Activated CD4-positive, alpha-beta T cell treated with anti-CD3 and anti-CD28 coated beads for 24 hours (primary cell): ENCODE measurements around the gene SLC24A1.
"Not testable (repeated sequence)": the region's sequence is repeated elsewhere in the genome, so short reads cannot be mapped to it uniquely, and the experiment has no call there.

Experiments
- DNase-seq, 2 donors: peaks; one replicate each; pipeline ENCODE4 v3.0.0-alpha.2; 2020; ENCODE audit warnings: low read depth in 2 of 2

Gene SLC24A1

DNA sequence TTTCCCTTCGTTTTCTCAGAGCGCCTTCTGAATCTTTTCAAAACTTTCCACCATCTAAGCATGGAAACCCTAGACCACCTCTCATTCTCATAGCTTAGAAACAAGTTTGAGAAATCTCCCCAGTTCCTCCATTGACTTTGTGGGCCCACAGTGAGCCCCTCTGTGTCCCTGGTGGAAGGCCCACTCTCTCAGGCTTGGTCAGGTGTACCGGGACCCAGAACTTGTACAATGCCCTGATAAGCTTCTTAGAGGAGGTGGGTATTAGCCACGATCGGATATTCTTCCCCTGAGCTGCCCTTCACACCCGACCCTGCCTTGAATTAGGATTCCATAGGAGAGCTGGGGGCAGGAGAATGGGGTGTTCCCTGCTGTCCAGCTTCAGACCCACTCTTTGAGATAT, at the start of gene SLC24A1:
TSS of gene SLC24A1 (plus strand) at position 301 of the 400 bp plus-strand sequence. CDS start 2,143 bp downstream, outside the sequence.
- DNase-seq, result no peak

DNA sequence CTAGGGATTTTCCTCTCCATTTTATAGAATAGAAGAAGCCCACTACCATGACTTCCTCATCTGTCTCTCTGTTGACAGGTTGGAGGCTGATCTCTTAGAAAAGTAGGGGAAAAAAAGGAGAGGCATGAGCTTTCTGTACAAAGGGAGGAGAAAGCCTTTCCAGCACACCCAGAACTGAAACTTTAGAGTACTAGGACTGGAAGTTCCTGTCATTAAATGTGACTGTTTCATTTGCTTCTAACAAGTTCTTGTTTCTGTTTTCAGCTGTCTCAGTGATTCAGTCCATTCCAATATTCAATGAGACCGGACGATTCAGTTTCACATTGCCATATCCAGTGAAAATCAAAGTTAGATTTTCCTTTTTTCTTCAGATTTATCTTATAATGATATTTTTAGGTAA, 49.8 kb upstream of the SLC24A1 start:
- DNase-seq, result no peak

DNA sequence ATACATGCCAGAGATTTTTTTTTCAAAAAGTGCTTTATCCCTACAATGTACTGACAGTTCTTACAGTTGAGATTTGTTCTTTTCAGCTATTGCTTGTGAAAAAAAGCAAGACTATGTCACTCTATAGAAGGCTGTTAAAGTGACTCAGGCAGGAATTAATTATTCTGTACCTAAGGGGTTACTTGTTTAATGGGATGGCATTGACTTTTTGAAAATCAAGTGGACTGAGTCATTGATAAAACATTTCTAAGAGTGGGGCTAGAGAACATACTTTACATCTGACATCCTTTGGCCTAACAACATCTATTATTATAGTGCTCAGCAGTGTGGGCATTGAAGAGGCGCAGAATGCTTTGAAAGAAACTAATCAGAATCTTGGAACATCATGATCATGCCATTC, 45.1 kb upstream of the SLC24A1 start:
- DNase-seq, result no peak

DNA sequence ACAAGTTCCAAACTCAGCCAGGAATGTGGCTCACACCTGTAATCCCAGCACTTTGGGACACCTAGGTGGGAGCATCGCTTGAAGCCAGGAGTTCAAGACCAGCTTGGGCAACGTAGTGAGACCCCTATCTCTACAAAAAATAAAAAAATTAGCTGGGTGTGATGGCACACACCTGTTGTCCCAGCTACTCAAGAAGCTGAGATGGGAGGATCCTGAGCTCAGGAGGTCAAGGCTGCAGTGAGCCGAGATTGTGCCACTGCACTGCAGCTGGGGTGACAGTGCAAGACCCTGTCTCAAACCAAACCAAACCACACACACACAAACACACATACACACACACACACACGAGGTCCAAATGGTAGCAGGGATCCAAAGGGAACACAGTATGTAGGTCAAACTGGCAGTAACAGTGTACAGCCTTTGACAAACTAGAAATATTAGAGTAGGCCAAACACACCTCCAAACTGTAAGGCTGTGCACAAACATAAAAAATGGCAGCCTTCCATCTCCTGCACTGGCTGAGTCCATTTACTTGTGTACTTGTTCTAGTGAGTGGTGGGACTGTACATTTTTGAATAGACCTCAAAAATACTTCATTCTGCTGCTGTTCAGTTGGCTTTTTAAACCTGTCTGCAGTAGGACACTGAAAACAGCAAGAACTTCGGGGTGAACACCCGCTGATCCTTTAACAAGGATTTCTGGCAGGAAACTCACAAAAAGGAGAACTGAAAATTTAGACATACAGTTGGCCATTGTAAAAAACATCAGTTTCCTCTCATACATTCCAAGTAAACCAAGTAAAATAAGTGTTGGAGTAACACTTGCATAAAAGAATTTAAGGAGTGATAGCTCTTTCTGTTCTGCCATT, 44.4 kb upstream of the SLC24A1 start:
- DNase-seq, result no peak

DNA sequence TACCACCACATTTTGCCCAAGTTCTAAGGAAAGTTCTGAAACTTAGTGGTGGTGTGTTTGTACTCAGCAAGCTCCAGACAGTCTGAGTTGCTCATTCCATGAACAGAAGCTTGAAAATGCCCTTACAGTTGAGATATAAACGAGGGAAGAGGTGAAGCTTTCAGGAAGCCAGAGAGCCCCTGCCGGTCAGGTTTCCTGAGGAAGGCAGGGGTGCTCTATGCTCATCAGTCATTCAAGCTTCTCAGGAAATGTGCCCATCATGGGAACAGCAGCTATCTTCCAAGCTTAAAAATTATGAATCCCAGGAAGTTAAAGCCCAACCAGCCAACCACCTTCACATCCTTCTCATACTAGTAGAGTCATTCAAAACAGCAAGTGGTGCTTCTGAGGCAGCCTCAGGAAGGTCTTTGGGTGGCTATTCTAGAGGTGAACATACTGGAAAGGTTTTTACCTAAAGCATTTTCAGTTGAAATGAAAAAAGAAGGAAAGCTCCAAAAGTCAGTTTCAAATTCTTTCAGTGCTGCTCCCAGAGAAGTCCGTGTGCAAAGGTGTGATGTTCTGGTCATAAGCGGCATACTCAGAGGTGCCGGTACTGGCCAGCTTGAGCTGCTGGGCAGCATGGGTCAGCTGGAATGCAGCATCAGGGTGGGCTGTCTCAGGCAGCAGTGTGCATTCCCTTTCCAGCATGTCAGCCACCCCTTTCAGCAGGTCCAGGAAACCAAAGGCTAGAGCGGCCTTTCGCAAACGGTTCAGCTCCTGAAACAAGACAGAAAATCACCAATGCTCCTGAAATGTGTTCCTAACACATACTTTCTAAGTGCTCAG, 42.6 kb upstream of the SLC24A1 start:
- no peak for DNase-seq

DNA sequence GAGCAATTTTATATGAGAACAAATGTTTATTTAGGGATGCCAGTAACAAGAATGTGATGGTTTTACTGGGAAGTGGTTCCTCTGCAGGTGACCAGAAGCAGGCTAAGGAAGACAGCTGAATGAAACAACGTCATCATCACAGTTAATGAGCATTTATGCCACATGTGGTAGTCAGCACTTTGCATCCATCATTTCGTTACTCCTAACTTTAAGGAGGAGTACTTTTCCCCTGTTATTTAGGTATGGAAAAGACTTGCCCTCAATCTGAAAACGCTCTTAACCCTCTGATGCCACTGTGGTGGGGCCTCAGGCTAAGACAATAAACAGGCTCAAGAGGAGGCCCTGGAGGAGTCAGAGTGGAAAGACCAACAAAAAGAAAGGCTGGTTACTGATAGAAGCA, 42.0 kb upstream of the SLC24A1 start:
- DNase-seq, result no peak

DNA sequence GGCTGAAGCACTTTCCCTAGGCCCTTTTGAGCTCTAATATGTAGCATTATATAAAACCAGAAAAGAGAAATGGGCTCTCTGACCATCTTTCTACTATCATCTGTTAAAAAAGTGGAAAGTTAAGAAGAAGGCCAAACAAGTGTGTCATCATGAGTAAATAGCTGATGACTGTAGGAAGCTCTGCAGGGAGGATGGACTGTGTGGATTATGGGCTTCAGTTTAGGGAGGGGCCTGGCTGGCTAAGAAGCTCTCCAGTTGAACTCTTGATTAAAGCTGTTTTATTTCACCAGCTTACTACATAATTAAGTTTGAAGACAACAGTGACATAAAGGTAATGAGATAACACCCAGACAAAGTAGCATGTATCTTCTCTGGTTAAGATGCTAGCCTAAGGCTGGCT, 41.5 kb upstream of the SLC24A1 start:
- no peak for DNase-seq

DNA sequence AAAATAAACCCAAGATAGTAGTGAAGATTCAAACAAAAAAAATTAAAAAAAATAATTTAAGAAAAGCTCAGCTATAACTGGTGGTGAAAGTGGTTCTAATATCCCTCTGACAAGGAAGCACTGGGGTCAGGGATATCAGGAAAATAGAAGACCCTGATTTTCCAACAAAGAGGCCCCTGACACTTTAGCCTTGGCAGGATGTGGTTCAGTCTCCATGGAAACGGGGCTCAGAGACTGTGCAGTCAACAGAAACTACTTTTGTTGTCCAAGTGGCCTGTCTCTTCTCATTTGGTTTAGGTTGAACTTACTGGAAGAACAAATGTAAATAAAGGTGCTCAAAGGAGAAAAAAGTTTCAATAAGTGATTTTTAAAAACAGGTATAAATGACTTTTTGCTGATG, 38.0 kb upstream of the SLC24A1 start:
- no peak for DNase-seq

DNA sequence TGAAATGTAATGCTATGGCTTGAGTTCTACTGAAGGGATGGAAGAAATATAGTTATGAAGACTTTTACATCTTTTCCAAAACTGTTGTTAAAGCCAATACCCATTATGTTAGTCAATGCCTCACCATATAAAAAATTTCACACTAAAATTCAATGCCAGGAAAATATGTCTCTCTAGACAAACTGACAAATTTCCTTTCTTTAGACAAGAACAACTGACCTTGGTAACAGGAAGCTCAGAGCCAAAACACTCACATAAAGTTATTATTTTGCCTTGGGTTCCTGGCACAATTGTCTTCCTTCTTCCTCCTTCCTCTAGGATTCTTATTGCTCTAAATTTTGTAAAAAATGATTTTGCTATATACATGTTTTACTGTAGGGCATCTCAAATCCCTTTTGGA, 37.5 kb upstream of the SLC24A1 start:
- DNase-seq, result no peak

DNA sequence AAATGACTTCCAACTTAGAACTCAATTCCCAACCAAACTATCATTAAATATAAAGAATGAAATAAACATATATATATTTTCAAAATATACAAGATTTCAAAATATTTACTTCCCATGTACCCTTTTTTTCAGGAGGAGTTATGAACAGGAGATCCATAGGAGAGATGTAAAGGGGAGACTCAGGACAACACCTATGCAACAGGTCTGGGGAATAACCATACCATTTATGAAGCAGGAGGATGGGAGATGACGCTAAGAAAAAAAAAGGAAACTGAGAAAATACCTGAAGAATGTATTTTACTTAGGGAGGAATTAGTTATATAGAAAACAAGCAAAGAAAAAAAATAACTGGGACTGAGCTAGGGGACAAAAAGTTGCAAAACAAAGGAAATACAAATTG, 34.6 kb upstream of the SLC24A1 start:
- DNase-seq, result no peak

DNA sequence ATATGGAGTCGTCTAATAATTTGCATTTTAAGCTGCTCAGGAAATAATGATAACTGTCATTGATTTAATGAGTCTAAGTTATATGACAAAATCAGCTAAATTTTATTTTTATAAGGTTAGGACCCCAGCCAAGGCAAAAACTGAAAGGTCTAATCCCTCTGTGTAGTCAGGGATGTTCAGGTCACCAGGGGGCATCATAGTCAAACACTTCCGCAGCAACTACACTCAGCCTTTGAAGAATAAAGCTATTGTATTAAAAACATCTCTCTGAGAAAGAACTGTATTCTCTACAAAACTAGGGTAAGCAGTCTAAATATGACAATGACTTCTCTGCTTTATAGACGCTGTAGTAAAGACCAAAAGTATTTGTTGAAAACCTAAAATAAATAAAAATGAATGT, 25.8 kb upstream of the SLC24A1 start:
- no peak for DNase-seq

DNA sequence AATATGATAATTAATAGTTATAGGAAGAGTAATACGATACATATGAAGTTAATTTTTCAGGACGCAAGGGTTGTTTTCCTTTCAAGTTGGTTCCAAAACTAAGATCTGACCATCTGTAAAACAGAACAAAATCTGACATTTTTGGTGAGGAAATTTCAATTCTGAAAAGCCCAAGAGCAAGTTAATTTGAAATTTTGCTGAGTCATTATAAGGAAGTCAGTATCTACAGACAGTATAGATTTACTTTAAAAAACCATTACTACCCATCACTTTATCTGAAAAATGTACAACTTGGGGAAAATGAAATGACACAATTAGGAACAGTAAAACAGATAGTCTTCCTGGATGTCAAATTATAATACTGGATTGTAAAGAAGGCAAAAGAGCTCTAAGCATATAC, 23.3 kb upstream of the SLC24A1 start:
- DNase-seq, result no peak

DNA sequence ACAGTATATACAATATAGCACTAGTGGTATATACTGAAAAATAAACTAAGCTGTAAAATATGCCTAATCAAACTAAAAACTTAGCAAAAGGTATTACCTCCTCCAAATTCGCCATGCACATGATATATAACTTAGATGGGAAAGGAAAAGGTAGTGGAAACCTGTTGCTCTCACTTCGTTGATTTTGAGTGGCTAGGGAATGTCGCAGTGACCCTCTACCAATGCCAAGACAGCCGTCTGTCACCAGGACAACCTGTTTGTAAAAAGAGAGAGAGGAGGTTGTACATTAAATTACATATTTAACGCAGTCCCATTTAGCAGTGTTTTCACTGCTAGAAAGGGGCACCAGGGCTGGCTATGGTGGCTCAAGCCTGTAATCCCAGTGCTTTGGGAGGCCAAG, 22.1 kb upstream of the SLC24A1 start:
- DNase-seq, result no peak

DNA sequence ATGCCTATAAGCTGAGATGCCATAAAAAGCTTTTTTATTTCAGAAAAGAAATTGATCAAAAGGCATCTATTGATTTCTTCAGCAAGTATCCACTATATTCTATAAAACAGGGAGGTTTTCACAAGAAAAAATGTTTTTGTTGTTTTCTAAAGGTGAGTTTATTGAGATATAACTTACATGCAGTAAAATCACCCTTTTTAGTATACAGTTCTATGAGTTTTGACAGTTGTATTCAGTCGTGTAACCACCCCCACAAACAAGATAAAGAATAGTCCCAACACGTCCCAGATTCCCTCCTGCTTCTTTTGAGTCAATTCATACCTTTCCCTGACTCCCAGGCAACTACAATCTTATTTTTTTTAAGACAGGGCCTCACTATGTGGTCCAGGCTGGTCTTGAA, 18.6 kb upstream of the SLC24A1 start:
- DNase-seq, result no peak

DNA sequence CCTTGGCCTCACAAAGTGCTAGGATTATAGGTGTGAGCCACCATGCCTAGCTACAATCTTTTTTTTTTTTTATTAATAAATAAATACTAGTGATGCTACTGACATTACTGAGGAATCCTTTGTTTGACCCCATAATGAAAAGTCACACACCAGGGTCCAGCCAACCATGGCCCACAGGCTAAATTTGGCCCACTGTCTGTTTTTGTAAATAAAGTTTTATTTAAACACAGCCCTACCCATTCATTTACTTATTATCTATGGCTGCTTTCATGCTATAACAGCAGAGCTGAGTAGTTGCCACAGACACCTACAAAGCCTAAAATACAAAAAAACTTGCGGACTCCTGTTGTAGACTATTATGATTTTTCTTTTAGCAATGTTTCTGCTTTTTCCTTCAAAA, 18.2 kb upstream of the SLC24A1 start:
- DNase-seq, result no peak

DNA sequence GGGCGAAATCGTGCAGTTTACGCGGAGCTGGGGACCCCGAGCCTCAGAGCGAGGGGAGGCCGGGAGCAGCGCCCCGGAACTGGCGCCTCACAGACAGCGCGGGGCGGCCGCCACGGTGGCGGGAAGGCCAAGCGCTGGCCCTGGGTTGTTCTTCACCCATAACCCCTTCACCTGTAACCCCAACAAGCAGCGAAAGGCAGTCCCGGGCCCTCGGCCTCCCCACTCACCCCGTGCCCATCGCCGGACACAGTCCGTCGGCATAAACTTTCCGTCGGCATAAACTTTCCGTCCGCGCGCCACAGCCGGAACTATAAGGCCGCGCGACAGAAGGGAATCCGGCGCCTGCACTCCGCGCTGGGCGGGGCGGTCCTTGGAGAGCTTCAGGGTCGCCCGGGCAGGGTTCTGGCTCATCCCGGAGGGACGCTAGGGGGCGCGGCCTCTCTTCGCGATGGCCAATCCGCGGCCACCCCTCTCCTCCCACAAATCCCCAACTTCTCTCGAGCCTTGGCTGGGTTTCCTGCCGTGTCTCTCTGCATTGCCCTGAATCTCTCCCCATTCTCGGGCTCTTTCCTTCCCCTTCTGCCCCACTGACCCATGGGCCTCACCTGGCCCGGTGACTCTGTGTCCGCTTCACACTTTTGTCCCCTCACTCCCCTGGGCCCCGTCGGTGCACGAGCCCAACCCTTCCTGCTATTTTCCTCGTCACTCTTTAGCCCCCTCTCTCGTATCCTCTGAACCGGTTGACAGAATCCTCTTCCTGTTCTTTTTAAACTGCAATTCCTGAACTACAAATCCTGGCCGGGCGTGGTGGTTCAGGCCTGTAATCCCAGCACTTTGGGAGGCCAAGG, 10.6 kb upstream of the SLC24A1 start, which contains the start of gene INTS14:
TSS of gene INTS14 (minus strand) at position 261 of the 848 bp plus-strand sequence. CDS start 3,751 bp downstream, outside the sequence.
- peak; percentile 95 to 98 for DNase-seq

DNA sequence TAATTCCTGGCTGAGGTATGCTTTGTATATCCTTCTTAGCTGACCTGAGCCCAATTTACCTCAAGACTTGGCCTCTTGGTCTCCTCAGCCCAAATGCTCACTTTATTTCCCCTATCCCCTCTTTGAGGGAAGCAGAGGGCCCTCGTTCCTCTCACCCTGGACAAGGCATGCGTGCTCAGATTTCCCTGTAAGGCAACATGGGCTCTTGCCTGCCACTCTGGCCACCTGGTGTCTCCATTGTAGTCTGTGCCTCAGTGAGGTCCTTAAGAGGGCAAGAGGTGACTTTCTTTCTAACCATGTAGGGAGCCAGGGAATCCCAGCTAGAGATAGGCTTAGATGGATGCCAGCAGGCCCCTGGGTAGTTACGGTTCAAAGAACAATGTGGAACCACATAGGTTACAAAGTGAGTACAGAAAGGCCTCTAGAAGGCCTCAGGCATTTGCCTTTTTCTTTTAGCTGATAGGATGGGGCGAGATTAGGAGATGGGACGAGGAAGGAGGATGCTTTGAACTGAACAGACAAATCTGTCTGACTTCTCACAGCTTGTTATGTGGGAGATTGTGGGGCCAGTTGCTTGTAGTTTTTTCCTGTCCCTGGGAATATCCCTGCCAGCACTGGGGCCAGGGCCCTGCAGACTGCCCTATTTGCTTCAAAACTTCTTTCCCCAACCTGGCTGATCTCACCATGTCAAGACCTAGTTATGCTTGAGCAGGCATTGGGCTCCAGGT, 9.7 kb upstream of the SLC24A1 start:
- DNase-seq, result no peak

DNA sequence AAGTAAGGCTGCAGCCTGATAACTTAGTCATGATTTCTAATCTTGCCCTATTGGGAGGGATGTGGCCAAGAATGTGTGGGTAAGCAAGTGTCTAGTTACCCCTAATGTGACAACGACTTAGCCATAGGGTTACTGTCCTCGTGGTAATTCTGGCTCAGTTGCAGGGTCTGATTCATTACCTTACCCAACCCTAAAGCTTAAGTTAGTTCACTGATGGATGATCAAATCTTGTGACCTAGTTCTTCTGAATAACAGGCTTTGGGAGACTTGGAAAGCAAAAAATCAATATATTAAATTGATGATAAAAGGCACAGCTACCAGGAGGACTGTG, 9.2 kb upstream of the SLC24A1 start:
- no peak for DNase-seq

DNA sequence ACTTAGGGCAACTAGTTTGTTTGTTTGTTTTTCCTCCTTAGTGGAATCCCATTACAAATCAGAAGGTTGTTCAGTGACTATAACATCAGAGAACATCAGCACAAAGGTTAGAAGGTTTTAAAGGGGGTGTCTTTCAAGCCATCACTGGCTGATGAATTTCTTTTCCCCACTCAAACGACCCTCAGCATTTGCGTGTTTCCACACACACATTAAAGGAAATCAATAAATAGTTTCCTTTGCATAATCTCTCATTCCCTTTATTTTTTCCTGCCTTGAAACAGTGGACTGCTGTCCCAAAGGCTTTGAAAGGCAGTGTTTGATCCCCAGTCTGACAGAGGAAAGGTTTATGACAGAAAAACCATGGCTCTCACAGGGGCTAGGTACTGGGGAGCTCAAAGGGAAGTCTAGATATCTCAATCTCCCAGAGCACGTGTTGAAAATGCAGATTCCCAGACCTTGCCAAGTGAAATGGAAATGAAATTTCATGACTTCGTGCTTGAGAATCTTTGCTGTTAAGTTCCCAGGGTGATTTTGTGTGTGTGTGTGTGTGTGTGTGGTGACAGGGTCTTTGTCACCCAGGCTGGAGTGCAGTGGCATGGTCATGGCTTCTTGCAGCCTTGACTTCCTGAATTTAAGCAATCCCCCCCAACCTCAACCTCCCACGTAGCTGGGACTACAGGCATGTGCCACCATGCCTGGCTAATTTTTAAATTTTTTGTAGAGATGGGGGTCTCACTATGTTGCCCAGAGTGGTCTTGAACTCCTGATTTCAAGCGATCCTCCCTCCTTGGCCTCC, 8.6 kb upstream of the SLC24A1 start:
- DNase-seq, result no peak

DNA sequence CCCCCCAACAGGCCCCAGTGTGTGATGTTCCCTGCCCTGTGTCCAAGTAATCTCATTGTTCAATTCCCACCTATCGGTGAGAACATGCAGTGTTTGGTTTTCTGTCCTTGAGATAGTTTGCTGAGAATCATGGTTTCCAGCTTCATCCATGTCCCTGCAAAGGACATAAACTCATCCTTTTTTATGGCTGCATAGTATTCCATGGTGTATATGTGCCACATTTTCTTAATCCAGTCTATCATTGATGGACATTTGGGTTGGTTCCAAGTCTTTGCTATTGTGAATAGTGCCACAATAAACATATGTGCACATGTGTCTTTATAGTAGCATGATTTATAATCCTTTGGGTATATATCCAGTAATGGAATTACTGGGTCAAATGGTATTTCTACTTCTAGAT, 5.9 kb upstream of the SLC24A1 start:
- DNase-seq, result not testable (repeated sequence)
